Body of pancreas (tissue), 4 donors: ENCODE measurements around the gene ARVCF. TPM values are rescaled to one million over a fixed set of nuclear protein-coding genes. Genes with fewer than 3 reads are reported as not detected.

Experiments used
- ATAC-seq: fragments of 150-250 bp; one replicate; pipeline ENCODE4 v1.9.1; 2016
- DNase-seq, 4 donors: peaks; one replicate each; pipeline ENCODE4 v3.0.0-alpha.2; 2019
- H3K27ac ChIP-seq, 4 donors: fragments of 200-600 bp; sonication (generic); 1 replicate in 3 of 4; 2 replicates in 1 of 4; pipeline versions ENCODE4 v1.5.1 to v1.6.1; 2016 to 2019; ENCODE audit warnings: mild to moderate bottlenecking in 1 of 4, mixed read lengths in 1 of 4, moderate library complexity in 1 of 4
- H3K27me3 ChIP-seq, 2 donors: fragments of 200-600 bp; sonication (generic); one replicate each; pipeline ENCODE4 v1.6.0; 2016; ENCODE audit warnings: mild to moderate bottlenecking in 1 of 2
- H3K36me3 ChIP-seq, 2 donors: fragments of 200-600 bp; sonication (generic); replicated peaks in 1 of 2; 2 replicates each; pipeline ENCODE4 v1.5.1; 2016; ENCODE audit warnings: low read depth in 2 of 2; ENCODE audit not compliant: insufficient read depth in 1 of 2
- H3K4me1 ChIP-seq: fragments of 200-600 bp; sonication (generic); one replicate; pipeline ENCODE4 v1.6.0; 2016
- H3K4me3 ChIP-seq, 2 donors: fragments of 200-600 bp; sonication (generic); 1 replicate in 1 of 2; 2 replicates in 1 of 2; pipeline ENCODE4 v1.5.1; 2016 to 2019
- H3K9me3 ChIP-seq, 3 donors: fragments of 200-600 bp; sonication (generic); 1 replicate in 2 of 3; 2 replicates in 1 of 3; pipeline ENCODE4 v1.5.1; 2016
- CTCF ChIP-seq, 7 experiments: fragments of 450-650 bp in 4 of 7; fragments of 200-600 bp in 3 of 7; sonication (generic) in 3 of 7; IDR thresholded peaks; one replicate each; pipeline ENCODE4 v1.5.1; 2016 to 2019; ENCODE audit warnings: antibody characterized with exemption in 7 of 7
- POLR2A ChIP-seq, 3 donors: fragments of 450-650 bp; IDR thresholded peaks; one replicate each; pipeline ENCODE4 v1.6.1; 2016; ENCODE audit warnings: antibody characterized with exemption in 3 of 3, mild to moderate bottlenecking in 2 of 3
- WGBS, 2 donors: methylation state at CpG; one replicate each; pipeline ENCODE4 v1.1.5; 2017; 5-methylcytosine and 5-hydroxymethylcytosine counted together
- intact Hi-C: fragments of 100-400 bp; cut with DNase I; formaldehyde crosslinking; loops from one replicate; pipeline ENCODE4 v1.15.1; 2023
- total RNA-seq, 2 donors: library from RNA; depleted of rRNA; stranded (reverse); fragments of >200 nt; gene quantifications; one replicate each; pipeline ENCODE4 v1.1.0, GENCODE V29; 2016

ARVCF gene
- total RNA-seq, 2 donors from 2014 or later = 36.6 to 150 TPM

- no peak for ATAC-seq
- 84 to 91% methylated on average over 3 to 12 of the region's 12 CpGs for WGBS, 2 donors
- Histone ChIP-seq H3K4me1 (no peaks in the 10 kb centered on the region), H3K27me3 (no peaks in the 10 kb centered on the region), H3K27ac (no peak overlapping the region), H3K4me3 (no peak overlapping the region), H3K36me3 (peaks cover 0 to 5% of the 10 kb centered on the region in 2 donors), H3K9me3 (no peaks in the 10 kb centered on the region)
- intact Hi-C loops = no loop called here
- TF ChIP-seq POLR2A (IDR thresholded peaks at IDR 0.05) (no peak), CTCF (IDR thresholded peaks at IDR 0.05) (no peak)
- no peak for DNase-seq
Measured at GRCh38 chr22:20054034-20054427, 37.4 kb upstream of the ARVCF start.

GRCh38 chr22:20053407-20054033 lies 36.9 kb upstream of the ARVCF start:
- no peak overlapping the region for H3K27ac ChIP-seq
- intact Hi-C loops = no loop called here
- WGBS, 2 donors = 85 to 95% methylated on average over 5 to 14 of the region's 14 CpGs
- no peaks in the 10 kb centered on the region for H3K4me1 ChIP-seq
- ATAC-seq = no peak
- no peak overlapping the region for H3K4me3 ChIP-seq
- H3K27me3 ChIP-seq = no peaks in the 10 kb centered on the region
- peaks cover 0 to 5% of the 10 kb centered on the region in 2 donors for H3K36me3 ChIP-seq
- H3K9me3 ChIP-seq = no peaks in the 10 kb centered on the region
- no peak for TF ChIP-seq CTCF (IDR thresholded peaks at IDR 0.05)
- no peak for DNase-seq

GRCh38 chr22:20052309-20053259 lies 36.0 kb upstream of the ARVCF start:
- Histone ChIP-seq H3K36me3 (peaks cover 0 to 5% of the 10 kb centered on the region in 2 donors), H3K9me3 (no peaks in the 10 kb centered on the region), H3K4me1 (no peaks in the 10 kb centered on the region), H3K27me3 (no peaks in the 10 kb centered on the region), H3K4me3 (no peak overlapping the region), H3K27ac (no peak overlapping the region)
- no peak for TF ChIP-seq POLR2A (IDR thresholded peaks at IDR 0.05)
- TF ChIP-seq CTCF (IDR thresholded peaks at IDR 0.05) = no peak
- intact Hi-C loops = no loop called here
- WGBS, 2 donors = 88 to 92% methylated on average over 22 to 25 of the region's 26 CpGs
- ATAC-seq = no peak
- DNase-seq = no peak

DNA sequence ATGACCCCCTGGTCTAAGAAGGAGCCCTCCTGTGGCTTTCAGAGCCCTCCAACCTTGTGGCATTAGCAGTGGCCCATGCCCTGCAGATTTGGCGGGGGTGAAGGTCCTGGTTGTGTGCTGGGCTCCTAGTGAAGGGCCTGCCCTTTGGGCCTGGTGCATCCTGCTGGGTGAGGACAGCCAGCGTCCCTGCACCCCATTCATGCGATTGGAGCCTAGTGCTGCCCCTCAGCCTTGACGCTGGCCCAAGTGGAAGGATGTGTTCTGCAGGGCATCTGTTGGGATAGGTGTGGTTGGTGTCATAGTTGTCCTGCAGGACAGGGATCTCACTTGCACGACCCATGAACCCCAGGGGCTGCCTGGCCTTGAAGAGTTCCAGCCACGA lies 35.3 kb upstream of the ARVCF start:
- H3K27me3 ChIP-seq = no peaks in the 10 kb centered on the region
- H3K4me1 ChIP-seq = no peaks in the 10 kb centered on the region
- TF ChIP-seq POLR2A (IDR thresholded peaks at IDR 0.05) (no peak), CTCF (IDR thresholded peaks at IDR 0.05) (no peak)
- no peak overlapping the region for H3K27ac ChIP-seq
- no peaks in the 10 kb centered on the region for H3K9me3 ChIP-seq
- DNase-seq (no peak), ATAC-seq (no peak)
- intact Hi-C loops = no loop called here
- 94 to 100% methylated on average over 1 to 6 of the region's 6 CpGs for WGBS, 2 donors
- peaks cover 0 to 5% of the 10 kb centered on the region in 2 donors for H3K36me3 ChIP-seq
- no peak overlapping the region for H3K4me3 ChIP-seq
